OCI-LY1 (cell line): ENCODE data around the gene PCDHGA2.
"Not testable (repeated sequence)": the region's sequence is repeated elsewhere in the genome, so short reads cannot be mapped to it uniquely, and the experiment has no call there.

Source experiments
- EZH2 ChIP-seq: fragments of 200-600 bp; sonication (generic), shearing (Covaris generic); IDR thresholded peaks from 2 replicates; pipeline ENCODE4 v1.8.0; 2017; ENCODE audit warnings: borderline replicate concordance, mixed run types, mild to moderate bottlenecking, antibody characterized with exemption, low read length, moderate library complexity, mixed read lengths
- TF ChIP-seq, protein P1 (sequence below): fragments of 200-600 bp; sonication (generic), shearing (Covaris generic); IDR thresholded peaks from 2 replicates; pipeline ENCODE4 v1.5.1; 2017; ENCODE audit warnings: mild to moderate bottlenecking, antibody characterized with exemption, low read length, moderate library complexity, mixed read lengths

DNA sequence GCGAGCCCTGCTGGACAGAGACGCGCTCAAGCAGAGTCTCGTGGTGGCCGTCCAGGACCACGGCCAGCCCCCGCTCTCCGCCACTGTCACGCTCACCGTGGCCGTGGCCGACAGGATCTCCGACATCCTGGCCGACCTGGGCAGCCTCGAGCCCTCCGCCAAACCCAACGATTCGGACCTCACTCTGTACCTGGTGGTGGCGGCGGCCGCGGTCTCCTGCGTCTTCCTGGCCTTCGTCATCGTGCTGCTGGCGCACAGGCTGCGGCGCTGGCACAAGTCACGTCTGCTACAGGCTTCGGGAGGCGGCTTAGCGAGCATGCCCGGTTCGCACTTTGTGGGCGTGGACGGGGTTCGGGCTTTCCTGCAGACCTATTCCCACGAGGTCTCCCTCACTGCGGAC, 6.0 kb upstream of the PCDHGA2 start:
- TF ChIP-seq EZH2 = not testable (repeated sequence)
- TF ChIP-seq, protein P1, sequence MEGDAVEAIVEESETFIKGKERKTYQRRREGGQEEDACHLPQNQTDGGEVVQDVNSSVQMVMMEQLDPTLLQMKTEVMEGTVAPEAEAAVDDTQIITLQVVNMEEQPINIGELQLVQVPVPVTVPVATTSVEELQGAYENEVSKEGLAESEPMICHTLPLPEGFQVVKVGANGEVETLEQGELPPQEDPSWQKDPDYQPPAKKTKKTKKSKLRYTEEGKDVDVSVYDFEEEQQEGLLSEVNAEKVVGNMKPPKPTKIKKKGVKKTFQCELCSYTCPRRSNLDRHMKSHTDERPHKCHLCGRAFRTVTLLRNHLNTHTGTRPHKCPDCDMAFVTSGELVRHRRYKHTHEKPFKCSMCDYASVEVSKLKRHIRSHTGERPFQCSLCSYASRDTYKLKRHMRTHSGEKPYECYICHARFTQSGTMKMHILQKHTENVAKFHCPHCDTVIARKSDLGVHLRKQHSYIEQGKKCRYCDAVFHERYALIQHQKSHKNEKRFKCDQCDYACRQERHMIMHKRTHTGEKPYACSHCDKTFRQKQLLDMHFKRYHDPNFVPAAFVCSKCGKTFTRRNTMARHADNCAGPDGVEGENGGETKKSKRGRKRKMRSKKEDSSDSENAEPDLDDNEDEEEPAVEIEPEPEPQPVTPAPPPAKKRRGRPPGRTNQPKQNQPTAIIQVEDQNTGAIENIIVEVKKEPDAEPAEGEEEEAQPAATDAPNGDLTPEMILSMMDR = not testable (repeated sequence)
